ENCODE data around the gene TBX4.

The TBX4 gene

DNA sequence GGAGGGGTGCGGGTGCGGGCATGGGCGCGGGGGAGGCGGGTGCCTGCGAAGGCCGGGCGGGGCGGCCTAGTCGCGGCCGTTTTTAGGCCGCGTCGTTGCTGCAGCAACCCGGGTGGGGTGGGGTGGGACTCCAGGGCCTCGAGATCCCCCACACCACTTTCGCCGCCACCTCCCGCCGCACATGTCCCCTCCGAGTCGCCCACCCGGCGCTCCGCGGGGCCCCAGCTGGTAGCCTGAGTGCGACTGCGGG, 41.3 kb upstream of the TBX4 start:
- H3K4me1 Mint-ChIP-seq = peaks cover 39% of the 10 kb centered on the region
- H3K27ac Mint-ChIP-seq = no peak overlapping the region
- H3K4me3 Mint-ChIP-seq = peak overlapping the region; percentile 79
- H3K36me3 Mint-ChIP-seq = no peaks in the 10 kb centered on the region
- ATAC-seq = no peak
- H3K9me3 Mint-ChIP-seq = no peaks in the 10 kb centered on the region
- H3K27me3 Mint-ChIP-seq = peaks cover 51% of the 10 kb centered on the region

DNA sequence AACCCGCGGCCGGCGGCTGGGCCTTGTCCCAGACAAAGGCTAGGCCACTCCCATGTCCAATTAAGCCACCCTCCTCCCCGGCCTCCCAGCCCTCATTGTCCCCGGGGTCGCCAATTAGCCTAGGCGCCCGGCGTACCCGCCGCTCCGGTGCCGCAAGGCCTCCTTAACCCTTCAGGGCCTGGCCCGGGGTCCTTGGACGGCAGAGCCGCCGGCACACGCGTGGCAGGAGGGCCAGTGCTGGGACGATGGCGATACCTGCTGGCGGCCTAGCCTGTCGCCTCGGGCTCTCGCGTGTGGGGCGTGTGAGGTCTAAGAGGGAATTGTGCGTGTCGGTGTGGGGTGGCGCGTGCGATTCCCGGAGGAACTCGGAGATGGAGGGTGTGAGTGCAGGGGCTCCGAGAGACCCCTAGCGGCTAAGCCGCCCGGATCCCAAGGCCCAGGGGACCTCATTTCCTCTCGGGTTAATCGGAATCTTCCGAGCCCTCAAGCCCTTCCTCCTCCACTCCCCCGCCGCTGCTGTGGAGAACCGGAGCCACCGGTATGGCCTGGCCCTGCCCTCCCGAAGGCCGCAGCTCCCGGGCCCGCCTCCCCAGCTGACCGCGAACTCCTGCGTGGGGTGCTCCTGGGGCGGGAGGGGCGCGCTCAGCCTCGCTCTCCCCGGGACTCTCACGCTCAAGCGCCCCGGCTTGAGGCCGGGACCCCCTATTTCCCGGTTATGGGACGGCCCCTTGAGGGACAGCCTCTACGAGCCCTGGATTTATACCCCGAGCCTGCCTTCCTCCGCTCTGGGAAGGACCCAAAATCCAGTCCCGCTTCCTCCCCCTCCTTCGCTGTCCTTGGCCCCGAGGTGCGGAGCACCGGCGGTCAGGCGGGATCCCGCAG, 40.7 kb upstream of the TBX4 start:
- no peak for ATAC-seq
- Mint-ChIP-seq H3K36me3 (no peaks in the 10 kb centered on the region), H3K4me3 (peak overlapping the region; percentile 79), H3K9me3 (no peaks in the 10 kb centered on the region), H3K27ac (no peak overlapping the region), H3K4me1 (peaks cover 42% of the 10 kb centered on the region), H3K27me3 (peaks cover 51% of the 10 kb centered on the region)

DNA sequence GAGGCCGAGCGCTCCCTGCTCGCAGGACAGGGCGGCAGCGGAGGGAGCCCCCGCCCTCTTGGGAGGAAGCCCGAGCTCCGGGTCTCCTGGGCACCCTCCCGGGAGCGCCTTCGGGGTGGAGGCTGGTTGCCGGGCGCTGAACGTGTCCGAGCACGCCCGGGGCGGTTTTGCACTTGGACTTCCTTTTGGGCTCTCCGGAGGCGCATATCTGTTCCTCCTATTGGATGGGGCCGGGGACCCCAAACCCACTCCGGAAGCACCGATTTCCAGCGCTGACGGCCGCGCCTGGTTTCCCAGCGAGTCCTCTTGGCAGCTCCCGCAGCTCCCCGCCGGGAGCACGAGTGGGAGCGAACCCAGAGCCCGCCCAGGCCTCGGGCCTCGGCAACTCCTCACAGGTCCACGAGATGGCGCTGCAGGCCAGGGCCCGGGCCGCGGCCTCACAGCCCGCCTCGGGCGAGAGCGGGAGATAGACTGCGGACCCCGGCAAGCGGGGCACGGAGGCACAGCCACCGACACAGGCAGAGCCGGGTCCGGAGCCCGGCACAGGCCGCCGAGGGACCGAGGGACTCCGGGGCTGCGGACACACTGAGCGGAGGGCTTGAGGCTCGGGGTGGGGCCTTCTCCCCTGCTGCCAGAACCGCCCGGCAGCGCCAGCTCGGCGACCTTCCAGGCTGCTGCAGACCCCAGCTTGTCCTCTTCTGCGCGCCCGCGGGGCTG, 39.9 kb upstream of the TBX4 start:
- ATAC-seq = peak; percentile 74
- peaks cover 50% of the 10 kb centered on the region for H3K27me3 Mint-ChIP-seq
- H3K4me3 Mint-ChIP-seq = peak overlapping the region; percentile 79
- H3K36me3 Mint-ChIP-seq = no peaks in the 10 kb centered on the region
- H3K9me3 Mint-ChIP-seq = no peaks in the 10 kb centered on the region
- H3K27ac Mint-ChIP-seq = no peak overlapping the region
- peaks cover 46% of the 10 kb centered on the region for H3K4me1 Mint-ChIP-seq

DNA sequence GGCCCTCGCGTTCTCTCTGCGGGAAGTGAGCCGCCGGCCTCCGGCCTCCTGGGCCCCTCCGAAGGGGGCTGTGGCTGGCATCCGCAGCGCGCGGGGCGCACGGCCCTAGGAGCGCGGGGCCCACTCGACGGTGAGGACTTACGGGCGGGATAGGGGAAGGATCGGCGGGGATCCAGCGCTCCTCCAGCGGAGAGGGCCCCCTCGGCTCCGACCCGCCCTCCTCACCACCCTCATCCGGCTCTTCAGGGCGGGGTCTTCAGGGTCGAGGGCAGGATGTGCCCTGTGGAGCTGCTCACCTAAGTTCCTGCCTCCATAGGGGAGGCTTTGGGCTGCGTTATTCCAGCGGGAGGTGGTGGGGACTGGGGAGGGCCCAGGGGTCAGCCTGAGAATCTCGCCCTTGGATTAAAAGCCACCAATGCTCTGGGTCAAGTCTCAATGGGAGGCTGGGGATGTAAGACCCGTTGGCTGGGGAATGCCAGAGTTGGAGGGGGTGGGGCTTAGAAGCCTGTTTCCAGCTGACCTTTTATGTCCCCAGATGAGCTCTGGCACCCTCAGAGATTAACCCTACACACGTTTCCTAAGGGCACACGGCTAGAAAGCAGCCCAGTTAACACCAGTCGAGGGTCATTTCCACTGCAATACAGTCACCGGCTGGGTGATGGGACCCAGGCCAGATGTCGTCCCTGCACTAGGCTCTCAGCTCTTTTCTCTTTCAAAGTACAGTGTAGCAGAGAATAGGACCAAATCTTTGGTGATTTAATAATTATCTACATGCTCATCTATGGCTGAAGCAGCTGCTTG, 39.2 kb upstream of the TBX4 start:
- no peaks in the 10 kb centered on the region for H3K36me3 Mint-ChIP-seq
- H3K27ac Mint-ChIP-seq = no peak overlapping the region
- peak; percentile 7 for ATAC-seq
- no peaks in the 10 kb centered on the region for H3K9me3 Mint-ChIP-seq
- peaks cover 43% of the 10 kb centered on the region for H3K27me3 Mint-ChIP-seq
- peaks cover 41% of the 10 kb centered on the region for H3K4me1 Mint-ChIP-seq
- peak overlapping the region; percentile 61 for H3K4me3 Mint-ChIP-seq

DNA sequence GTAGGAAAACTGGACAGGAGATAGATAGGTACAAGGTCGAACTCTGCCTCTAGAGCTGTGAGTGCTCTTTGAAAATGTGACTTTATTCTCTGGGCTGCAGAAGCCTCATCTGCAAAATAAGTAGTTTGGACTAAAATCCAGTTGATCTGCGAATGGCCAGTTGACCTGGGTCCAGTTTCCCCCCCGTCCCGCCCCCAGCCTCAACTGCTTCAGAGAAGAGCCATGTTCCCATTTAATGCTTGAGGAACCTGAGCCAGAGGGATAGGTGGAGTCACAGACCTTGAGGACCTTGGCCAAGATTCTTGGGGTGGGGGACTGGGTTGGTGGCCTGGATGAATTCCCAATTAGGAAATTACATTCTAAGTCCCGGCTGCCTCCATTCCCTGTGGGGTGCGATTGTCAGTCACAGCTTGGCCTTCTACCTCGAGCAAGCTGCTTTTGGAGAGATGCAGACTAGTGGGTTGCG, 38.5 kb upstream of the TBX4 start:
- peaks cover 35% of the 10 kb centered on the region for H3K4me1 Mint-ChIP-seq
- peak overlapping the region; percentile 61 for H3K4me3 Mint-ChIP-seq
- H3K36me3 Mint-ChIP-seq = no peaks in the 10 kb centered on the region
- no peak overlapping the region for H3K27ac Mint-ChIP-seq
- no peak for ATAC-seq
- peaks cover 37% of the 10 kb centered on the region for H3K27me3 Mint-ChIP-seq
- H3K9me3 Mint-ChIP-seq = no peaks in the 10 kb centered on the region

DNA sequence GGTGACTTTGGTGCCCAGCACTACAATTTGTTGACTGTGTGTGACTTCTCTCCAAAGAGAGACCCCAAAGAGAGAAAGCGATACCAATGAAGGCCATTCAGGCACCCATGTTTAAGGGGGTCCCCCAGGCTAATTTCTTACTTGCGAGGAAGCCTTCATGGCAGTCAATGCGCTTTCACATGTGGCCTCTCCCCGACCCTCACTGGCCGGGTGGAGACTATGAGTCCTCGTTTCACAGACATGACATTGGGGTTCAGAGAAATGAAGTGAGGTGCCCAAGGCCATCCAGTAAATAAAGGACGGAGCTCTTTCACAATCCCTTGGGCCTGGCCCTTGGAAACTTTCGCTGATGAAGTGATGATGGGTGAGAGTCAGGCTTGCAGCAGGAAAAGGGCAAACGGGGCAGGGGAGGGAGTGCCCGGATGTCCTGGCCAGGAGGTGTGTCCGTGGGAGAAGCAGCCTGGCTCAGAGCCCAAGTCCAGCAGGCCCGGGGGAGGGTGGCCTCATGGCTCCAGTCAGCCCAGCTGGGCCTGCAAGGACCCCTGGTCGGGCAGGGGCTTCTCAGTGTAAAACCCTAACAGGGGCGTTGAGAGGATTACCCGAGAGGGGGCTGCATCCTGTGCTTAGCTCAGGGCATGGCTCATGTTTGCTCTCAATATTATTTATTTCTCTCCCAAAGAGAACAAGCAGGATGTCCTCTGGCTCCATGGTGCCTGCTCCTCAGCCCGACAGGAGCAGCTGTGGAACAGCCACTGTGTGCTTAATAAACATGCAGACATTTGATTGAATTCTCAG, 37.9 kb upstream of the TBX4 start:
- Mint-ChIP-seq H3K27ac (no peak overlapping the region), H3K4me1 (peaks cover 32% of the 10 kb centered on the region), H3K4me3 (no peak overlapping the region), H3K27me3 (peaks cover 39% of the 10 kb centered on the region), H3K9me3 (no peaks in the 10 kb centered on the region), H3K36me3 (no peaks in the 10 kb centered on the region)
- no peak for ATAC-seq

DNA sequence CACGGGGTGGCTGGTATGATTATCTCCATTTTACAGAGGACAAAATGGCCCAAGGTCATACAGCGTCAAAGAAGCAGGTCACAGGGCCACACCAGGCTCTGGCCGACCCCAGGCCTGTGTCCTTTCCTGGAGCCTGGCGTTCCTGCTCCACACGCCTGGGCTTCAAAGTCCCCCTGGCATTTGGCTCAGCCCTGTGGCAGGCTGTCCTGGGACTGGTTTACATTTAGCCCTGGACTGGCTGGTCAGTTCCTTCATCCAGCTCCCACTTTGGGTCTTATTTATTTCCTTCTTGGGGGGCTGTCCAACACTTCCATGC, 37.3 kb upstream of the TBX4 start:
- ATAC-seq = no peak
- H3K9me3 Mint-ChIP-seq = no peaks in the 10 kb centered on the region
- no peak overlapping the region for H3K4me3 Mint-ChIP-seq
- H3K27me3 Mint-ChIP-seq = peaks cover 40% of the 10 kb centered on the region
- H3K4me1 Mint-ChIP-seq = peaks cover 30% of the 10 kb centered on the region
- H3K27ac Mint-ChIP-seq = no peak overlapping the region
- H3K36me3 Mint-ChIP-seq = no peaks in the 10 kb centered on the region

DNA sequence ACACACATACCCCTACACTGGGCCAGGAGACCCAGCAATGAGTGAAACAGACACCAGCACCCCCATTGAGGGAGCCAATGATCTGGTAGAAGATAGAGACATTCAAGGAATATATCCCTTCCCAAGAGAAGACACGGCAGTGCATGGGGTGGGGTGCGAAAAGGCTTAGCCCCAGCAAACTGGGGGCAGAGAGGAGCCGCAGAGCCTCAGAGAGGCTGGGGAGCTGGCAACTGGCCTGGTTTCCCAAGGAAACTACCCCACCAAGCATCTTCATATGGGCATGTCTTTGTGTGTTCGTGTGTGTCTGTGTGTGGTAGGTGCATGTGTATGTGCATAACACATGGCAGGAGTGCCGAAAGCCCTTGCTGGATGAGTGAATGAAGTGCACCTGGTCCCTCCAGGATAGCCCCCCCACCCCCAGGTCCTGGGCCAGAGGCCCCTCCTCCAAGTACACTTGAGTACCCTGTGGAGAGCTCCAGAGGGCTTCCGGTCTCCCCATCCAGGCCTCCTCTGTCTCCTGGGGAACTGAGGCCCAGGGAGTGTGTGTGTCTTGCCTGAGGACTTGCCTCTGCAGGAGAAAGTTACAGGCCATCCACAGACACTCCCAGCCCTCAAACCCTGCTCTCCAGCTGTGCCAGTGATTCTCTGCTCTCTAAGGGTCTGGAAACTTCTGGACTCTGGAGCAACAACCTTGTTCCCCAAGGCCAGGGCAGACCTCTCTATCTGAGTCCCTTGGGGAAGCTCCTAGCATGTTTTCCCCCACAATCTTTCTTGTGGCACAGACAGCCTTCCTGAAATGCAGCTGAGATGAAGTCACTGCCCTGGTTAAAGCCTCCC, 36.6 kb upstream of the TBX4 start:
- Mint-ChIP-seq H3K36me3 (no peaks in the 10 kb centered on the region), H3K27me3 (peaks cover 40% of the 10 kb centered on the region), H3K9me3 (no peaks in the 10 kb centered on the region), H3K4me1 (peaks cover 23% of the 10 kb centered on the region), H3K27ac (no peak overlapping the region), H3K4me3 (no peak overlapping the region)
- ATAC-seq = no peak

DNA sequence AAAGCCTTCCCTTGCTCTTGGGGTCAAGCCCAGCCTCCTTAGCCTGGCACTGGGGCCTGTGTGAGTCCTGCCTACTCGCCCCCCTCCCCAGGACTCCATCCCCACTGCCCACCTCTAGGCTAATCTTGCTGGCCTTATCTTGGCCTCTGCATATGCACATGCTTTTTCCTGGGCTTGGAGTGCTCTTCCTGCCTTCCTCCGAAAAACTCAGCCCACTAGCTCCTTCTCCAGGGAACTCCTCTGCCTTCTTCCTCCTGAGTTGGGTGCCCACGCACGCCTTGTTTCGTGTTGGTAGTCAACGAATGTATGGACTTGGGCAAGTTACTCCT, 36.0 kb upstream of the TBX4 start:
- H3K4me3 Mint-ChIP-seq = no peak overlapping the region
- no peaks in the 10 kb centered on the region for H3K36me3 Mint-ChIP-seq
- ATAC-seq = no peak
- no peak overlapping the region for H3K27ac Mint-ChIP-seq
- peaks cover 17% of the 10 kb centered on the region for H3K4me1 Mint-ChIP-seq
- no peaks in the 10 kb centered on the region for H3K9me3 Mint-ChIP-seq
- peaks cover 43% of the 10 kb centered on the region for H3K27me3 Mint-ChIP-seq

DNA sequence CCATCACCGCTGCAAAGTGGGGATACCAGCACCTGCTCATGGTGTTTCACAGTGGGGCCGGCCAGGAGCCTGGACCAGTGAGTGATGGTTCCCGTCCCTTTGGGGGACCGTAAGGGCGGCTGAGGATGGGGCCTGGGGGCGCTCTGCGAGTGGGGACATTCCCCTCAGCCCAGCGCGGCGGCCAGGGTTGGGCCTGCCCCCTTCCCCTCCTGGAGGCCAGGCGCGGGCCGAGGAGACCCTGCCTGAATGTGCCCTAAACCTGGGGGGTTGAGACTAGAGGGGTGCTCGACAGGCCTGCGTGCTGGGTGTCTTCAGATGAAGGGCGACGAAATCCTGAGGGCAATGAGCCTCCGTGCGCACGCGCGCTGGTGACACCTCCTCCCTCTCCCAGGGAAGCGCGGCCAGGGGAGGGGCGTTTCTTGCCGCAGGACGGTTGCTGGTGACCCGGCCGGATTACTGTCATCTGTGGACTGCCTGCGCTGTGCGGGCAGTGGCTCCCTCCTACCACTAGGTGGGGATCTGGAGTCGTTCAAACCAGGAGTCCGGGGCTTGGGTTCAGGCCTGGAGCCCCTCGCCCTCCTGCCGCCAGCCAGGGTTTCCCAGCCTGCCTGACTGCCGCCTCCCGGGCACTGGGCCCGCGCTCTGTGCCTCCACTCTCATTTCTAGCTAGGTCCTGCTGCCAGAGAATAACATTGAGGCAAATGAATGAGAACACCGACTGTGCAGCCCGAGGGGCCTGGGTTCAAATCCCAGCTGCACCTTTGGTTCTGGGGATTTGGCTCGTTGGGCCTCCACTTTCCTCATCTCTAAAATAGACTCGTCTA, 35.5 kb upstream of the TBX4 start:
- H3K9me3 Mint-ChIP-seq = no peaks in the 10 kb centered on the region
- peaks cover 13% of the 10 kb centered on the region for H3K4me1 Mint-ChIP-seq
- no peaks in the 10 kb centered on the region for H3K36me3 Mint-ChIP-seq
- ATAC-seq = peak; percentile 42
- H3K27ac Mint-ChIP-seq = no peak overlapping the region
- H3K4me3 Mint-ChIP-seq = no peak overlapping the region
- peaks cover 47% of the 10 kb centered on the region for H3K27me3 Mint-ChIP-seq

DNA sequence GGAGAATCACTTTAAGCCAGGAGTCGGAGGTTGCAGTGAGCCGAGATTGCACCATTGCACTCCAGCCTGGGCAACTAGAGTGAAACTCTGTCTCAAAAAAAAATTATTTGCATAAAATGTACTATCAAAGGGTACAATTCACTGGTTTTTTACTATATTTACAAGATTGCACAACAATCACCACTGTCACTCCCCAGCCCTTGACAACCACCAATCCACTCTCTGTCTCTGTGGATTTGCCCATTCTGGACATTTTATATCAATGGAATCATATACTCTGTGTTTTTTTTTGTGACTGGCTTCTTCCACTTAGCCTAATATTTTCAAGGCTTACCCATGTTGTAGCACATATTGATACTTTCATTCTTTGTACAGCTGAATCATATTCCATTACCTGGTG, 33.8 kb upstream of the TBX4 start:
- Mint-ChIP-seq H3K4me3 (no peak overlapping the region), H3K27me3 (peaks cover 50% of the 10 kb centered on the region), H3K4me1 (peaks cover 8% of the 10 kb centered on the region), H3K9me3 (no peaks in the 10 kb centered on the region), H3K36me3 (no peaks in the 10 kb centered on the region), H3K27ac (no peak overlapping the region)
- no peak for ATAC-seq

DNA sequence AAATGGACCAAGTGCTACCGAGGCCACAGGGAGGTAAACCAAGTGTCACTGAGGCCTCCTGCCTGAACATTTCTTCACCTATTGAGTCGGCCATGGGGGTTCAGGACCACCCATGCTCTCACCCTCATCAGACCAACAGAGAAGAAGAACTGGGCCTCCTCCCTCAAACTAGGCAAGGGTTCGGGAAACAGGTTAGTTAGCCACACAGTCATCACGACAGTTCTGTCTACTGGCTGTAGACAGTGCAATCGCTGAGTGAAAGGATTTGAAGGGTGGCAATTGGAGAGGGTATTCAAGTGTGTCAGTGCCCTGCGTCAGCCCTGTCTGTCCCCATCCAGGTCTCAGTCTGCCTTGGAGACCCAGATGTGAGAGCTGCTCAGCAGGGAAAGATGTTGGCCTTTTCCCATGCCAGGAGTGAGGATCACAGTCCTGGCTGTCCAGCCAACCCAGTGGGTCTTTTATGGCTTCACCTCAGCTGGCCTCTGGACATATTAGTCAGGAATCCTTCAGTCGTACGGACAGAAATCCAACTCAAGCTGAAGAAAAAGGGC, 32.7 kb upstream of the TBX4 start:
- Mint-ChIP-seq H3K27ac (no peak overlapping the region), H3K27me3 (peaks cover 49% of the 10 kb centered on the region), H3K4me3 (no peak overlapping the region), H3K4me1 (peaks cover 8% of the 10 kb centered on the region), H3K36me3 (no peaks in the 10 kb centered on the region), H3K9me3 (no peaks in the 10 kb centered on the region)
- ATAC-seq = no peak

DNA sequence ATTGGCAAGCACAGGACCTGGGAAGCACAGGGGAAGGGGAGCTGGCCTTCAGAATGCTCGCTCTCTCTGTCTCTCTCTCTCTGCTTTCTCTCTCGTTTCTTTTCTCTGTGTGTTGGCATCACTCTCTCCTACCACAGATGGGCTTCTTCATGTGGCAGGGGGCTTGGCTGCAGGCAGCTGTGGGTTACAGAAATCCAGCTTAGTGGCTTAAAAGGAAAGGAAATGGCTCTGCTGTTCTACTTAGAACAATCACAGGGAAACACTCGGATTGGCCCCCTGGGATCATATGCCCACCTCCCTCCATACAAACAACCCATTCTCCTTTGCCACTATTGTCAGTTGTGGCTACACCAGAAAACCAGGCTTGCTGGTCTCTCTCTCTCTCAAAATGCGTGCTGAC, 32.2 kb upstream of the TBX4 start:
- Mint-ChIP-seq H3K36me3 (no peaks in the 10 kb centered on the region), H3K27me3 (peaks cover 49% of the 10 kb centered on the region), H3K9me3 (no peaks in the 10 kb centered on the region), H3K27ac (no peak overlapping the region), H3K4me1 (peaks cover 8% of the 10 kb centered on the region), H3K4me3 (no peak overlapping the region)
- no peak for ATAC-seq

All from stimulated activated memory B cell treated with anti-CD40 and anti-IgM and Interleukin-4, amounts not matched to agents 10 μg/mL and 1 μg/mL and 100 μg/mL, for 72 hours (primary cell).